ENCODE data around the gene WDHD1.
"Not testable (repeated sequence)": the region's sequence is repeated elsewhere in the genome, so short reads cannot be mapped to it uniquely, and the experiment has no call there.

WDHD1 gene

GRCh38 chr14:55048900-55049436, 22.1 kb upstream of the WDHD1 start:
- no peak for DNase-seq (ENCODE audit: low read depth)

- DNase-seq (ENCODE audit: low read depth): no peak
Measured at GRCh38 chr14:55047301-55048053, 20.6 kb upstream of the WDHD1 start.

- DNase-seq (ENCODE audit: low read depth): no peak
Measured at GRCh38 chr14:55045087-55045486, 18.2 kb upstream of the WDHD1 start.

GRCh38 chr14:55043528-55043927, 16.6 kb upstream of the WDHD1 start:
- peak; percentile 21 for DNase-seq (ENCODE audit: low read depth)

GRCh38 chr14:55038708-55039107, 11.8 kb upstream of the WDHD1 start:
- no peak for DNase-seq (ENCODE audit: low read depth)

GRCh38 chr14:55037995-55038394, 11.1 kb upstream of the WDHD1 start:
- not testable (repeated sequence) for DNase-seq (ENCODE audit: low read depth)

- DNase-seq (ENCODE audit: low read depth): peak; percentile 49
Measured at GRCh38 chr14:55031190-55031589, 4.3 kb upstream of the WDHD1 start.

- DNase-seq (ENCODE audit: low read depth): no peak
Measured at GRCh38 chr14:55028476-55028875, 1.6 kb upstream of the WDHD1 start.

- DNase-seq (ENCODE audit: low read depth): peak; percentile 11
Measured at GRCh38 chr14:55028066-55028465, 1.2 kb upstream of the WDHD1 start.

- no peak for DNase-seq (ENCODE audit: low read depth)
Measured at GRCh38 chr14:55026441-55026792, 482 bp downstream of the WDHD1 start.

- no peak for DNase-seq (ENCODE audit: low read depth)
Measured at GRCh38 chr14:55025948-55026347, 951 bp downstream of the WDHD1 start.

GRCh38 chr14:55024365-55024764, 2.5 kb downstream of the WDHD1 start:
- not testable (repeated sequence) for DNase-seq (ENCODE audit: low read depth)

GRCh38 chr14:55019968-55020554, 6.8 kb downstream of the WDHD1 start:
- DNase-seq (ENCODE audit: low read depth): peak; percentile 67

GRCh38 chr14:55015006-55015405, 11.9 kb downstream of the WDHD1 start:
- no peak for DNase-seq (ENCODE audit: low read depth)

GRCh38 chr14:55005071-55005470, 21.8 kb downstream of the WDHD1 start:
- DNase-seq (ENCODE audit: low read depth): no peak

- DNase-seq (ENCODE audit: low read depth): peak; percentile 68
Measured at GRCh38 chr14:55000381-55000780, 26.5 kb downstream of the WDHD1 start.

- DNase-seq (ENCODE audit: low read depth): no peak
Measured at GRCh38 chr14:54985156-54985555, 41.7 kb downstream of the WDHD1 start.

- peak; percentile 13 for DNase-seq (ENCODE audit: low read depth)
Measured at GRCh38 chr14:54981698-54982097, 45.2 kb downstream of the WDHD1 start.

- DNase-seq (ENCODE audit: low read depth): no peak
Measured at GRCh38 chr14:54979039-54979438, 47.9 kb downstream of the WDHD1 start.

- peak; percentile 69 for DNase-seq (ENCODE audit: low read depth)
Measured at GRCh38 chr14:54976316-54976715, 50.6 kb downstream of the WDHD1 start.

GRCh38 chr14:54975856-54976255, 51.0 kb downstream of the WDHD1 start:
- no peak for DNase-seq (ENCODE audit: low read depth)

GRCh38 chr14:54974788-54975414, 52.0 kb downstream of the WDHD1 start:
- no peak for DNase-seq (ENCODE audit: low read depth)

- no peak for DNase-seq (ENCODE audit: low read depth)
Measured at GRCh38 chr14:54967496-54967895, 59.4 kb downstream of the WDHD1 start.

Data from amniotic epithelial cell (primary cell).